Activated CD8-positive, alpha-beta T cell treated with anti-CD3 and anti-CD28 coated beads, Interleukin-2, amount 10 ng/mL, durations not matched to agents 7 days and 5 days (primary cell): ENCODE measurements around the gene FLYWCH2. TPM values are rescaled to one million over a fixed set of nuclear protein-coding genes. Genes with fewer than 3 reads are reported as not detected.
A peak's percentile ranks its signal among the peaks of the same experiment; 100 is the strongest.

Experiments
- ATAC-seq: fragments of 150-1000 bp; cut with Tn5 transposase; one replicate; pipeline ENCODE4 v1.10.0; 2021; ENCODE audit warnings: moderate library complexity
- CTCF ChIA-PET: fragments of 350-600 bp; sonication (Branson Sonifier 250); formaldehyde crosslinking; loops from one replicate; lab custom pipeline; 2021; ENCODE audit warnings: antibody characterized with exemption; lab: Charles Lee
- POLR2A ChIA-PET: fragments of 350-600 bp; sonication (Branson Sonifier 250); formaldehyde crosslinking; loops from one replicate; lab custom pipeline; 2021; ENCODE audit warnings: antibody characterized with exemption; lab: Charles Lee
- DNase-seq: peaks from one replicate; pipeline ENCODE4 v3.0.0-alpha.2; 2020
- H3K27ac Mint-ChIP-seq: one replicate; pipeline ENCODE4 v1.8.0; 2021; ENCODE audit warnings: mild to moderate bottlenecking, mixed read lengths
- H3K27me3 Mint-ChIP-seq: one replicate; pipeline ENCODE4 v1.8.0; 2021; ENCODE audit warnings: low read depth, mixed read lengths
- H3K36me3 Mint-ChIP-seq: one replicate; pipeline ENCODE4 v1.8.0; 2021; ENCODE audit warnings: low read depth, mixed read lengths
- H3K4me1 Mint-ChIP-seq: one replicate; pipeline ENCODE4 v1.8.0; 2021; ENCODE audit warnings: low read depth, mixed read lengths
- H3K4me3 Mint-ChIP-seq: one replicate; pipeline ENCODE4 v1.8.0; 2021; ENCODE audit warnings: mild to moderate bottlenecking, mixed read lengths
- H3K9me3 Mint-ChIP-seq: one replicate; pipeline ENCODE4 v1.8.0; 2022; ENCODE audit warnings: mixed read lengths; ENCODE audit not compliant: insufficient read depth
- total RNA-seq, 2 experiments: library from RNA; stranded (reverse); gene quantifications; one replicate each; pipeline ENCODE4 v1.2.3, GENCODE V29; 2021

Gene FLYWCH2
- total RNA-seq, 2 experiments from 2014 or later, result 22.5 to 22.8 TPM

- ChIA-PET POLR2A (no interaction called here), CTCF (no interaction called here)
- no peaks in the 10 kb centered on the region for H3K9me3 Mint-ChIP-seq
- no peak for DNase-seq
- no peak overlapping the region for H3K4me3 Mint-ChIP-seq
- no peaks in the 10 kb centered on the region for H3K36me3 Mint-ChIP-seq
- ATAC-seq, result no peak
- no peak overlapping the region for H3K27ac Mint-ChIP-seq
- H3K27me3 Mint-ChIP-seq, result no peaks in the 10 kb centered on the region
- H3K4me1 Mint-ChIP-seq, result no peaks in the 10 kb centered on the region
Observed at GRCh38 chr16:2895813-2896212, 12.8 kb downstream of the FLYWCH2 start.

DNA sequence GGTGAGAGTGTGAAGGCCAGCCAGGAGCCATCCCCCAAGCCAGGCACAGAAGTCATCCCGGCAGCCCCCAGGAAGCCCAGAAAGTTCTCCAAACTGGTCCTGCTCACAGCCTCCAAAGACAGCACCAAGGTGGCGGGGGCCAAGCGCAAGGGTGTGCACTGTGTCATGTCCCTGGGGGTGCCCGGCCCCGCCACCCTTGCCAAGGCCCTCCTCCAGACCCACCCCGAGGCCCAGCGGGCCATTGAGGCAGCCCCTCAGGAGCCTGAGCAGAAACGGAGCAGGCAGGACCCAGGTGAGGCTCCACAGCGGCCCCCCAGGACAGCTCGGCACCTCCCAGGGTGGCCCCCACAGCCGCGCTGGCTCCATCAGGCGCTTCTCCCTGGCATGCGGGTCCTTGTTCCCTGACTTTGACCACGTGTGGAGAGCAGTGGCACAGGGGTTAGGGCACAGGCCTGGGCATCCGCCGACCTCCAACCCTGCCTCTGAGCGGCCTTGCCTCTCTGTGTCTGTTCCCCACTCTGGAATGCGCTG, 13.5 kb downstream of the FLYWCH2 start:
- ChIA-PET CTCF (no interaction called here), POLR2A (no interaction called here)
- Mint-ChIP-seq H3K4me1 (no peaks in the 10 kb centered on the region), H3K27me3 (no peaks in the 10 kb centered on the region), H3K27ac (no peak overlapping the region), H3K9me3 (no peaks in the 10 kb centered on the region), H3K4me3 (no peak overlapping the region), H3K36me3 (no peaks in the 10 kb centered on the region)
- DNase-seq (no peak), ATAC-seq (no peak)

DNA sequence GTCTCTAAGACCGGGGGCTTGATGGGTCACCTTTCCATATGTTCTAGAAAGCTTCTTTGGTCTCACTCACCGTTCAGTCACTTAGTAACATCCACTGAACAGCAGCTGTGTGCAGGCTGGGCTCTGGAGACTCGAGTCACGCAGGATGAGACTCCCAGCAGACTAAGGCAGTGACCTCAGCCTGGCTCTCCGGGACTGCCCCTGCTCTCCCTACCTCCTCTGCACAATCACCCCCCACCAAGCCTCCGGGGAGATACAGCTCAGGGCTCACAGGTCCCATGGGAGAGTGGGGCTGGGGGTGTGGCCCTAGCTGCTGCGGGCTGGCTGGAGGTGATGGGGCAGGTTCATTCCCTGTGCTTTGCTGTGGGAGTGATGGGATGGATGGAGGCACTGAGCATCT, 14.1 kb downstream of the FLYWCH2 start:
- no peak for DNase-seq
- CTCF ChIA-PET, result no interaction called here
- Mint-ChIP-seq H3K27me3 (no peaks in the 10 kb centered on the region), H3K9me3 (no peaks in the 10 kb centered on the region), H3K4me3 (no peak overlapping the region), H3K4me1 (no peaks in the 10 kb centered on the region), H3K27ac (no peak overlapping the region), H3K36me3 (no peaks in the 10 kb centered on the region)
- no peak for ATAC-seq
- POLR2A ChIA-PET, result no interaction called here

DNA sequence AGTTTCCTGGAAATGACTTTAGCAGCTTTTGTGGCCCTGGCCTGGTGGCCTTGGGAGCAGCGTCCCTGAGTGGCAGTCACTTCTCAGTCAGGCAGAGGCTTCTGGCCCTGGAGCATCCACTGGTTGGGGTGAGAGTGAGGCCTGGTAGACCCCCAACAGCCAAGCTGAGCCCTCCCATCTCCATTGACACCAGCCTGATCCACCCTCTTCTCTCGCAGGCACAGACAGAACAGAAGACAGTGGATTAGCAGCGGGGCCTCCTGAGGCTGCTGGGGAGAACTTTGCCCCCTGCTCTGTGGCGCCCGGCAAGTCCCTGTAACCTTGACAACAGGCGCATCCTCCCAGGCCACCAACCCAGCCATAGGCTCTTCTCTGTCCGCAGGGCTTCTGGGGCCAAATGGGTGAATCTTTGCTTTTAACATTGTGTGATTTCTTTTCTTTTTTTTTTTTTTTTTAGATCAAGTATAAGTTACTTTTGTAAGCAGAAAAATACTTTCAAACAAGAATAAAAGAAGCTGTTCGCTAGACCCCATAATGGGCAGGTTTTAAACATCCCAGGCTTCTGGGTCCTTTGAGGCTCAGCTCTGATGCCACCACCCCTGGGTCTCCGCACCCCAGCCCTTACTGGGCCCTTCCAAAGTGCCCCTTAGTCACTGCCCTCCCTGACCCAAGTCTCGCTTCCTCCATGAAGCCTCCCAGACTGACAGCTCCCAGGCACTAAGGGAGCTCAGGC, 16.0 kb downstream of the FLYWCH2 start:
- ChIA-PET CTCF (interaction anchor here (1.2 to 1.7 kb wide), 3 partner anchors 16 to 31 kb away, joined by 4 to 8 read pairs (median 6); partner anchors contain the start of gene FLYWCH2), POLR2A (no interaction called here)
- ATAC-seq, result no peak
- no peak overlapping the region for H3K4me3 Mint-ChIP-seq
- H3K27ac Mint-ChIP-seq, result no peak overlapping the region
- H3K4me1 Mint-ChIP-seq, result peaks cover 6% of the 10 kb centered on the region
- H3K9me3 Mint-ChIP-seq, result no peaks in the 10 kb centered on the region
- H3K36me3 Mint-ChIP-seq, result no peaks in the 10 kb centered on the region
- no peaks in the 10 kb centered on the region for H3K27me3 Mint-ChIP-seq
- DNase-seq, result no peak

GRCh38 chr16:2899564-2900072, 16.6 kb downstream of the FLYWCH2 start:
- H3K9me3 Mint-ChIP-seq, result no peaks in the 10 kb centered on the region
- CTCF ChIA-PET, result interaction anchor here (1.2 to 1.7 kb wide), 3 partner anchors 16 to 31 kb away, joined by 4 to 8 read pairs (median 6); partner anchors contain the start of gene FLYWCH2
- H3K27me3 Mint-ChIP-seq, result no peaks in the 10 kb centered on the region
- no peaks in the 10 kb centered on the region for H3K36me3 Mint-ChIP-seq
- H3K4me3 Mint-ChIP-seq, result no peak overlapping the region
- no peak overlapping the region for H3K27ac Mint-ChIP-seq
- POLR2A ChIA-PET, result no interaction called here
- ATAC-seq, result no peak
- no peak for DNase-seq
- peaks cover 8% of the 10 kb centered on the region for H3K4me1 Mint-ChIP-seq

- H3K27ac Mint-ChIP-seq, result no peak overlapping the region
- no peaks in the 10 kb centered on the region for H3K27me3 Mint-ChIP-seq
- DNase-seq (no peak), ATAC-seq (no peak)
- peaks cover 8% of the 10 kb centered on the region for H3K4me1 Mint-ChIP-seq
- H3K36me3 Mint-ChIP-seq, result no peaks in the 10 kb centered on the region
- H3K4me3 Mint-ChIP-seq, result no peak overlapping the region
- H3K9me3 Mint-ChIP-seq, result no peaks in the 10 kb centered on the region
- POLR2A ChIA-PET, result no interaction called here
- CTCF ChIA-PET, result interaction anchor here (1.7 kb wide), 1 partner anchor 17 kb away, joined by 8 read pairs; the partner anchor contains the start of gene FLYWCH2
Observed at GRCh38 chr16:2900526-2901075, 17.6 kb downstream of the FLYWCH2 start.

GRCh38 chr16:2902337-2903130, 19.5 kb downstream of the FLYWCH2 start:
- no peak overlapping the region for H3K27ac Mint-ChIP-seq
- DNase-seq (no peak), ATAC-seq (no peak)
- H3K9me3 Mint-ChIP-seq, result no peaks in the 10 kb centered on the region
- H3K36me3 Mint-ChIP-seq, result no peaks in the 10 kb centered on the region
- no peaks in the 10 kb centered on the region for H3K27me3 Mint-ChIP-seq
- no peak overlapping the region for H3K4me3 Mint-ChIP-seq
- ChIA-PET CTCF (interaction anchor here (0.7 to 2.1 kb wide), 5 partner anchors 9 to 34 kb away, joined by 3 to 12 read pairs (median 8); partner anchors contain the start of genes FLYWCH1 and FLYWCH2), POLR2A (interaction anchor here (0.5 kb wide), 1 partner anchor 220 kb away, joined by 3 read pairs; no protein-coding TSS in a partner anchor)
- H3K4me1 Mint-ChIP-seq, result peaks cover 26% of the 10 kb centered on the region

GRCh38 chr16:2904100-2904921, 21.3 kb downstream of the FLYWCH2 start:
- ChIA-PET POLR2A (no interaction called here), CTCF (interaction anchor here (1.2 to 2.1 kb wide), 2 partner anchors 16 to 21 kb away, joined by 5 to 12 read pairs; partner anchors contain the start of gene FLYWCH2)

DNA sequence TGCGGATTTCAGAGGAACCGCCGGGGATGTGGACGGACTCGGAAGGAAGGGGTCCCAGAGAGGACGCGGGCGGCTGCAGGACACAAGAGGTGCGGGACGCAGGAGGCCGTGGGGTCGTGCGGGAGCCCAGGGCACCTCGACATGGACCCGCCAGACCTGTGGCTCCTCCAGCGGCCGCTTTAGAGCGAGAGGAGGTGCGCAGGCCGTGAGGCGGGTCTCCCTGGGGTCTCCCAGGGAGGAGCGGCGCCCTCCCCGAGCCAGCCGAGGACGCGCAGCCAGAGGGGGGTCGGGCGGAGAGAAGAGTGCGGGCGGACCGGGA, 21.9 kb downstream of the FLYWCH2 start:
- ChIA-PET CTCF (interaction anchor here (1.0 to 3.1 kb wide), 4 partner anchors 12 to 66 kb away, joined by 5 to 25 read pairs (median 10); partner anchors contain the start of gene FLYWCH2), POLR2A (interaction anchor here (1.1 kb wide), 1 partner anchor 127 kb away, joined by 3 read pairs; no protein-coding TSS in a partner anchor)
- Mint-ChIP-seq H3K36me3 (no peaks in the 10 kb centered on the region), H3K9me3 (no peaks in the 10 kb centered on the region), H3K27me3 (no peaks in the 10 kb centered on the region), H3K27ac (peak overlapping the region; percentile 90), H3K4me1 (peaks cover 26% of the 10 kb centered on the region), H3K4me3 (peak overlapping the region; percentile 91)
- no peak for DNase-seq
- peak; percentile 2 for ATAC-seq

More at GRCh38 chr16:2904100-2904921, 21.3 kb downstream of the FLYWCH2 start:
- Mint-ChIP-seq H3K4me1 (peaks cover 26% of the 10 kb centered on the region), H3K27me3 (no peaks in the 10 kb centered on the region), H3K27ac (peak overlapping the region; percentile 90), H3K4me3 (peak overlapping the region; percentile 91), H3K36me3 (no peaks in the 10 kb centered on the region), H3K9me3 (no peaks in the 10 kb centered on the region)
- DNase-seq, result peak; percentile 84
- peak; percentile 61 for ATAC-seq

DNA sequence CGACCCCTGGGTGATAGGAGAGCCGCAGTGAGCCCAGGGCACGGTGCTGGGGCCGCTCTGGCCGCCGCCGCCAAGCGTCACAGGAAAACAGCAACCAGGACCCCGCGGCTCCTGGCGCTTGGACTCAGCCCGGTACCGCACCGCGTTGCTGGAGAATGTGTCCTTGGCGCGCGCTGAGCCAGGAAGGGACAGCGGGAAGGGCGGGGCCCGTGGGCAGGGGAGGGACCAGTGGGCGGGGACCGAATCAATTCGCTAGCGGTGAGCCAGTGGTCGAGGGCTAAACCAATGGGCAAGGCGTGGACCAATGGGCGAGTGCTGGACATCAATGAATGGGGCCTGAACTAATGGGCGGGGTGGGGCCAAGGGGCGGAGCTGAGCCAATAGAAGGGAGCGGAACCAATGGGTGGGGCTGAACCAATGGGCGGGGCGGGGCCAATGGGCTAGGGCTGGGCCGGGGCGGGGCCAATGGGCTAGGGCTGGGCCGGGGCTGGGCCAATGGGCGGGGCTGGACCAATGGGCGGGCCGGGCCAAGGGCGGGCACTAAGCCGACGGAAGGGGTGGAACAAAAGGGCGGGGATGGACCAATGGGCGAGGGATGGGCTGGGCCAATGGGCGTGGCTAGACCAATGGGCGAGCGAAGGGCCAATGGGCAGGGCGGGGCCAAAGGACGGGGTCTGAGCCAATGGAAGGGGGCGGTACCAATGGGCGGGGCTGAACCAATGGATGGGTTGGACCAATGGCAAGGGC, 22.4 kb downstream of the FLYWCH2 start:
- peaks cover 26% of the 10 kb centered on the region for H3K4me1 Mint-ChIP-seq
- DNase-seq (peak; percentile 98), ATAC-seq (peak; percentile 79)
- H3K9me3 Mint-ChIP-seq, result no peaks in the 10 kb centered on the region
- ChIA-PET CTCF (interaction anchor here (0.7 to 3.1 kb wide), 10 partner anchors 11 to 66 kb away, joined by 3 to 25 read pairs (median 4); partner anchors contain the start of gene FLYWCH2), POLR2A (interaction anchor here (0.7 to 1.1 kb wide), 3 partner anchors 9 to 128 kb away, joined by 3 to 4 read pairs (median 3); partner anchors contain the start of gene FLYWCH2)
- H3K27ac Mint-ChIP-seq, result peak overlapping the region; percentile 90
- peak overlapping the region; percentile 91 for H3K4me3 Mint-ChIP-seq
- no peaks in the 10 kb centered on the region for H3K36me3 Mint-ChIP-seq
- peaks cover 3% of the 10 kb centered on the region for H3K27me3 Mint-ChIP-seq
